GM15510 (cell line): ENCODE data around the gene GRIK3.

Experiments used
- POLR2A ChIP-seq: IDR thresholded peaks from 3 replicates; pipeline ENCODE4 v1.6.1; 2011; ENCODE audit warnings: borderline replicate concordance; ENCODE audit not compliant: insufficient read length; ENCODE audit errors: extremely low read depth

The GRIK3 gene

GRCh38 chr1:36784147-36784859, 250.0 kb downstream of the GRIK3 start:
- TF ChIP-seq POLR2A = no peak

- TF ChIP-seq POLR2A = no peak
Measured at GRCh38 chr1:36783475-36783874, 250.8 kb downstream of the GRIK3 start.

- no peak for TF ChIP-seq POLR2A
Measured at GRCh38 chr1:36782785-36783184, 251.5 kb downstream of the GRIK3 start.

GRCh38 chr1:36782085-36782484, 252.2 kb downstream of the GRIK3 start:
- no peak for TF ChIP-seq POLR2A

- no peak for TF ChIP-seq POLR2A
Measured at GRCh38 chr1:36781098-36781497, 253.2 kb downstream of the GRIK3 start.

GRCh38 chr1:36778740-36779139, 255.6 kb downstream of the GRIK3 start:
- no peak for TF ChIP-seq POLR2A

- TF ChIP-seq POLR2A = no peak
Measured at GRCh38 chr1:36776948-36777831, 257.1 kb downstream of the GRIK3 start.

GRCh38 chr1:36776256-36776655, 258.1 kb downstream of the GRIK3 start:
- TF ChIP-seq POLR2A = no peak

GRCh38 chr1:36775716-36776115, 258.6 kb downstream of the GRIK3 start:
- no peak for TF ChIP-seq POLR2A

- no peak for TF ChIP-seq POLR2A
Measured at GRCh38 chr1:36773827-36774541, 260.3 kb downstream of the GRIK3 start.

- TF ChIP-seq POLR2A = no peak
Measured at GRCh38 chr1:36772647-36773495, 261.4 kb downstream of the GRIK3 start.

- no peak for TF ChIP-seq POLR2A
Measured at GRCh38 chr1:36771660-36772284, 262.5 kb downstream of the GRIK3 start.

- no peak for TF ChIP-seq POLR2A
Measured at GRCh38 chr1:36771240-36771639, 263.1 kb downstream of the GRIK3 start.
